SH-SY5Y (cell line): ENCODE results near the gene MTA1.

Source experiments
- GATA2 ChIP-seq: IDR thresholded peaks from 2 replicates; pipeline ENCODE4 v1.6.1; 2011; ENCODE audit warnings: mild to moderate bottlenecking, low read depth, low read length
- GATA3 ChIP-seq: IDR thresholded peaks from 2 replicates; pipeline ENCODE4 v1.6.1; 2011; ENCODE audit warnings: low read depth, mild to moderate bottlenecking, low read length, moderate library complexity

Gene MTA1

DNA sequence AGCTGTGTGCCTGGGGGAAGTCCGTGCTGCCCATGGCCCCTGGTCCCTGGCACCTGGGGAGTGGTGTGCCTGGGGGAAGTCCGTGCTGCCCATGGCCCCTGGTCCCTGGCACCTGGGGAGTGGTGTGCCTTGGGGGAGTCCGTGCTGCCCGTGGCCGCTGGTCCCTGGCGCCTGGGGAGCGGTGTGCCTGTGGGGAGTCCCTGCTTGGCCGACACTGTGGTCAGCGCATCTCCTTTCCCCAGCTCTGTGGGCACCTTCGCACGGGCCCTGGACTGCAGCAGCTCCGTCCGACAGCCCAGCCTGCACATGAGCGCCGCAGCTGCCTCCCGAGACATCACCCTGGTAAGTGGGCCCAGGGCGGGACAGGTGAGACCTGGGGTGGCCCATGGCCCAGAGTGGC, 40.5 kb downstream of the MTA1 start:
- TF ChIP-seq GATA3 (no peak), GATA2 (no peak)

- TF ChIP-seq GATA2 (no peak), GATA3 (no peak)
Observed at GRCh38 chr14:105460616-105461015, 41.0 kb downstream of the MTA1 start.

- TF ChIP-seq GATA2 (no peak), GATA3 (no peak)
Observed at GRCh38 chr14:105461903-105462302, 42.3 kb downstream of the MTA1 start.

- TF ChIP-seq GATA2 (no peak), GATA3 (no peak)
Observed at GRCh38 chr14:105464501-105464900, 44.9 kb downstream of the MTA1 start.

DNA sequence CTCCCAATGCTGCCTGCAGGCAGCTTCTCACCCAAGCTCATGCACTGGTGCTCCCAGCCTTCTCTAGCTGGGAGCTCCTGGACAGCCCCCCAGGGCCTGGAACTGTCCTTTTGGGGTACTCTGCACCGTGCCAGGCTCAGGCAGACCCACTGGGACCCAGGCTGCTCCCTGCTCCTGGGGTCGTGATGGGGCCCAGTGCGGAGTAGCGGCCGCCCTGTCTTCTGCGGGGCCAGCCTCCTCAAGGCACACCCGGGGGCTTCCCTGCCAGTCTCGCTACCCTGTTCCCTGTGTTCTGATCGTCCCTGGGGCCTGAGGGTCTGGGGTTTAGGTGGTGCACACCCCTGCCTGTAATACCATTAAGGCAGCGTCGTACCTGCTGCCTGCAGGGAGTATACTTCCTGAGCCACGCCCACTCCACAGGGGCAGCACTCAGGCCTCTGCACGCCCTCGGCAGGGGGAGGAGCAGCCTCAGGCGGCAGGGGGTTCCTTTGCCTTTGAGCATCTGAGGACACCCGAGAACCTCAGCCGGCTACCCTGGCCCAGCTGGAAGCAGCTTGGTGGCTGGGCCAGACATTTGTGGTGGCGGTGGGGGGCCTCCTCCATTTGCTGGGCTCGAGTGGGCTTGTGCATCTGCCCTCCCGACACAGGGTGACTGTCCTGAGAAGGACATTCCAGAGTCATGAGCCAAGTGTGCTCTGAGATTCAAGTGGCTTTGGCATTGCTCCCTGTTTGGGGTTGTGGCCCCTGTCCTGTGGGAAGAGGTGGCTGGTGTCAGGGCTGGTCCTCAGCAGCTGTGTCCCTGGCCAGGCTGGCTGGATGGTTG, 45.8 kb downstream of the MTA1 start:
- TF ChIP-seq GATA3 = no peak
- no peak for TF ChIP-seq GATA2

GRCh38 chr14:105466531-105467248, 47.1 kb downstream of the MTA1 start:
- TF ChIP-seq GATA3 (no peak), GATA2 (no peak)

DNA sequence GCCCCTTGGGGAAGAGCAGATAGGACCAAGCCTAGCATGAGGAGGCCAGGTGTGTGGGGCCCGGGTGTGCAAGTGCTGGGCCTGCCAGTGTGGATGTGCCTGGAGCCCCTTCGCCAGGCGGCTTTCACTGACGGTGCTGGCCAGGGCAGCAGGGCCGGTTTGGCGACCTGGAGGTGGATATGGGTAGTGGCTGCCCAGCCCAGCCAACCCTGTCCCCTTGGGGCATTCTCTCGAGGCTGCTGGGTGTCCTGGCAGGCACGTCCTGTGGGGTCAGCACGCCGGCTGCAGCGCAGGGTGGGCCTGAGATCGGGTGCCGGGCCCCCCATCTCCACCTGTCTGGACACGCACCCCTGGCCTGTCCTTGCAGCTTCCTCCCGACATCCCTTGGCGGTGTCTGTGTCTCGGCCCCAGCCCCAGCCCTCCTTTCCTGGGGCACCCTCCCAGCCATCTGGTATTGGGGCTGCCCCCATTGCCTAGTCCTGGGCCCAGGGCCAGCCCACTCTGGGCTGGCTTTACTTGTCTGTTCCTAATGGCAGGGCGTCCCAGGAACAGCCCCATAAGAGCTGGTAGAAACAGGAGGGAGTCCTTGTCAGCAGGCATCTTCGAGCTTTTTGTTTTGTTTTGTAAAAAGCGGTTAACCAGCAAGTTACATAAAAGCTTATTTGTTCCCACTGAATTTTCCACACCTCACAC, 47.8 kb downstream of the MTA1 start:
- TF ChIP-seq GATA2 = no peak
- TF ChIP-seq GATA3 = no peak

DNA sequence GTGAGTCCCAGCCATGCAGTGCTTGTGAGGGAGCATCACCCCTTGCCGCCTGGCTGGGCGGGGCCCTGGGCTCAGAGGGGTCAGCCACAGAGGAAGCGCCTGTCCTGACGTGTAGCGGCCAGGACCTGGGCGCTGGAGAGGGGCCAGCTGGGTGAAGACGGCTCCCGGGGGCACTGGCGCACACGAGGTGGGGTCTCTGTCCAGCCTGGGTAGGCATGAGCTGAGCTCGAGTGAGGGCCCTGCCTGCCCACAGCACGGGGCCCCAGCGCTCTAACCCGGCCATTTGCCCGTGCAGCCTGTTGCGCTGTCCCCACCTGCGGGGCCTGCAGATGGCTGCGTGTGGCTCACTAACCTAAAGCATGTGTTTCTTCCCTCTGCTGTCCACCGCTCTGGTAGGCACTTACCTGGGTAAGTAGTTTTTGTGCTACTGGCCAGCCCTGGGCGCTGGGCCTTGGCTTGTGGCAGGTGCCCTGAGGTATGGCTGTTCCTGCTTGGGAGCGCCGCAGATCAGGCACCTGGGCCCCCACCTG, 48.4 kb downstream of the MTA1 start:
- no peak for TF ChIP-seq GATA3
- TF ChIP-seq GATA2 = no peak

GRCh38 chr14:105468621-105469241, 49.1 kb downstream of the MTA1 start:
- TF ChIP-seq GATA2 = no peak
- no peak for TF ChIP-seq GATA3

DNA sequence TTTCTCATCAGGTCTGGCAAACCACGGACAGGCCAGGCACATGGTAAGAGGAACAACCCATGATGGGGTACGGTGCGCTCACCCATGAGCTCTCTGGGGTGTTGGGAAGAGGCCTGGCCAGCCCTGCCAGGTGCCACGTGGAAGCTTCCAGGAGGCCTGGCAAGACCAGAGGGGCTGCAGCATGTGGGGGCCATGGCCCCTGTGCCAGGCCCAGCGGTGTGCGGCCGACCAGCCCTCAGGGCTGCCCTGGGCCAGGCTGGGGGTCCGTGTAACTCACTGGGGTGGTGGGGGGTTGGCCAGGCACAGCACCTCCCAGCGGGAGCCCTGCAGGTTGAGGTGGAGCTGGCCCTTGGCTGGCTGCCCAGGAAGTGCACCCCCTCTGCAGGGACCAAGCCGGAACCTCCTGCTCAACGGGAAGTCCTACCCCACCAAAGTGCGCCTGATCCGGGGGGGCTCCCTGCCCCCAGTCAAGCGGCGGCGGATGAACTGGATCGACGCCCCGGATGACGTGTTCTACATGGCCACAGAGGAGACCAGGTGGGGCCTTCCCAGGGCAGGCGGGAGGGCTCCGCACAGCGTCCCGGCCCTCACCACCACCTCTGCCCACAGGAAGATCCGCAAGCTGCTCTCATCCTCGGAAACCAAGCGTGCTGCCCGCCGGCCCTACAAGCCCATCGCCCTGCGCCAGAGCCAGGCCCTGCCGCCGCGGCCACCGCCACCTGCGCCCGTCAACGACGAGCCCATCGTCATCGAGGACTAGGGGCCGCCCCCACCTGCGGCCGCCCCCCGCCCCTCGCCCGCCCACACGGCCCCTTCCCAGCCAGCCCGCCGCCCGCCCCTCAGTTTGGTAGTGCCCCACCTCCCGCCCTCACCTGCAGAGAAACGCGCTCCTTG, 50.1 kb downstream of the MTA1 start:
- TF ChIP-seq GATA2 (no peak), GATA3 (no peak)

- TF ChIP-seq GATA3 (no peak), GATA2 (no peak)
Observed at GRCh38 chr14:105470350-105471296, 51.0 kb downstream of the MTA1 start.

- TF ChIP-seq GATA2 (no peak), GATA3 (no peak)
Observed at GRCh38 chr14:105471297-105471821, 51.7 kb downstream of the MTA1 start.
